Measurements from ENCODE around the gene TIMP2.
A peak's percentile ranks its signal among the peaks of the same experiment; 100 is the strongest.
"Not testable (repeated sequence)": the region's sequence is repeated elsewhere in the genome, so short reads cannot be mapped to it uniquely, and the experiment has no call there.

Gene TIMP2

DNA sequence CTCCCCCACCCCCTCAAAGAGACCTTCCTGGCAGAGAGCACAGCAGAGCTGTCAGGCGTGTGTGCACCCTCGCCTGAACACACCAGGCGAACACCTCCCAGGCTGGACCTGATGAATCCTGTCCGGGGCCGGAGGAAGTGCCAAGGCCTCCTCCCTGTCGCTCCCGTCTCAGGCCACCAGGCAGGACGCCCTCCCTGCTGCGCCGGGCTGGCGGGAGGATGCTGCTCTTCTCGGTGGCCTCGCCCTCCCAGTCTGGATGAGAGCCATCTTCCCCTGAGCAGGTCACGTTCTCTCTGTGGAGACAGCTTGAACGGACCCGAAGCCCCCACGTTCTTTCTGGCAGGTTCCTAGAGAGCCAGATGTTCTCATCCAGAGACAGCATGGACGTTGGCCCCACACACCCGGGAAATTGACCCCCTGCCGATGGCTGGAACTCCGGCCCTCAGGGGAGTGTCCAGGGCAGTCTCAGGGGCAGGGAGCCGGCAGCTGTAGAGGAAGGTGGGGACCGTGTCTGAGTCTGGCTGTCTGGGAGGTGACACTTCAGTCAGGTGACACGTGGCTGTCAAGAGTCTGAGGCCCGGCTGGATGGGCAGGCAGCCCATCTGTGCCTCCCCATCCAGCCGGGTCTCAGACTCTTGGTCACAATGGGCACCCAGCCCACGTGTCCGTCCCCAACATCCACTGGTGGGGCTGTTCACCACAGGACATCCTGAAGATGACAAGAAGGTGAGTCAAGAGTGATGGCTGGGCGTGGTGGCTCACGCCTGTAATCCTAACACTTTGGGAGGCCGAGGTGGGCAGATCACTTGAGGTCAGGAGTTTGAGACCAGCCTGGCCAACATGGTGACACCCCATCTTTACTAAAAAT lies 5.0 kb upstream of the TIMP2 start:
- DNase-seq (ENCODE audit: low spot score), result no peak

DNA sequence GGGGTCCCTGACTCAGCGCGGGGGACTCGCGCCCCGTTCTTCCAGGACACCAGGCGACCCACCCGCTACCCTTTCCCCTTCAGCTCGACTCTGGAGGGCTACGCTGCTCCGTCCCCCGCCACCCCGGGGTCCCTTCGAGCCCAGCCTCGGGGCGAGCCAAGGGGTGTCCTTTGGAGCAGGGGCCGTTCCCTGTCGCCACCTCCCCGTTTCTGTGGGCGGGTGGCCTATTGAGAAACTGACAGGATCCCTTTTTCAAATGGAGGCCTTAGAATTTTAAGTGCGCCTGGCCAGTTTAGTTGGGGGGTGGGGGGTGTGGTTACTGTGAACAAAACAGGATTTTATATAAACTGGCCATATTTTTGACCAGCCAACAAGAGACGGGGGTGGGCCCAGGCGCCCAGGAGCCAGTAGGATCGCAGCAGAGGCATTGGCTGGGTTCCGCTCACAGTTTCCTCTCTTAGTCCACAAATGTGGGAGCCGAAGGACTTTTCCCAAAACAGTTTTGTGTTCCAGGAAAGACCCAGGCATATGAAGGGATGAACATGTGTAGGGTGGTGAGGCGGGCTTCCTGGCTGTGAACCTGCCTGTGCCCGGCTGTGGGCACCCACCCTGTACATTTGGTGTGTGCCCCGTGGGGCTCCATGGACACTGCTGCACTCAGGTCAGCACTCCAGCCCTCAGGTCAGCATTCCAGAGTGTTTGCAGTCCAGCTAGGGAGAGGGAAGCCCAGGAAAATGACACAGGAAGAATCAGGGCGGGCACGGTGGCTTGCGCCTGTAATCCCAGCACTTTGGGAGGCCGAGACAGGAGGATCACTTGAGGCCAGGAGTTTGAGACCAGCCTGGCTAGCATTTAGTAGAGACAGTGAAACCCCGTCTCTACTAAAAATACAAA lies 722 bp upstream of the TIMP2 start:
- DNase-seq (ENCODE audit: low spot score), result peak; percentile 73

DNA sequence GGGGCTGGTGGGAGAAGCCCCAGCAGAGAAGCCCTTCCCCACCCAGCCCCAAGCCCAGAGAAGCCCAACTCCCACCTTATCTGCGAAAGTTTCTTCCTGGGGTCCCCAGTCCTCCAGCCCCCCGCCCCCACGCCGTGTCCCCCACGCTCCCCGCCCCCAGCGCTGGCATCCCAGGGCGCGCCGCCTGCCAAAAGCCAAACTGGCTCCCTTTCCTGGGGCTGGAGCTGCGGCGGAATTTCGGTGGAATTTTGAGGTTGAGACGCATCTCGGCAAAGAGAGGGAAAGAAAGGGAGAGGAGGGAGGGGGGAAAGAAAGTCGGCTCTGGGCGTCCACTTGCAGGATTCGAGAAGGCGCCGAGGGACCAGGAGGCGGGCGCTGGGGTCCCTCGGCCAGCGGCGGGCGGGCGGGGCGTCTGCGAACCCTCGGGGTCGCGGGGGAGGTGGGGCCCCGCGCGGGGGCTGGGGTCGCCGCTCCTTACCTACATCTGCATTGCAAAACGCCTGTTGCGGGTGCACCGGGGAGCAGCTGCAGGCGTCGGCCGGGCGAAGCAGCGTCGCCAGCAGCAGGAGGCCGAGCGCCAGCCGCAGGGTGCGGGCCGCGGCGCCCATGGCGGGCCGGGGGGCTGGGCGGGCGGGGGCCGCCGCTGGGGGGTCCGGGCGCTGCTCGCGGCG lies 571 bp downstream of the TIMP2 start:
- no peak for DNase-seq (ENCODE audit: low spot score)

DNA sequence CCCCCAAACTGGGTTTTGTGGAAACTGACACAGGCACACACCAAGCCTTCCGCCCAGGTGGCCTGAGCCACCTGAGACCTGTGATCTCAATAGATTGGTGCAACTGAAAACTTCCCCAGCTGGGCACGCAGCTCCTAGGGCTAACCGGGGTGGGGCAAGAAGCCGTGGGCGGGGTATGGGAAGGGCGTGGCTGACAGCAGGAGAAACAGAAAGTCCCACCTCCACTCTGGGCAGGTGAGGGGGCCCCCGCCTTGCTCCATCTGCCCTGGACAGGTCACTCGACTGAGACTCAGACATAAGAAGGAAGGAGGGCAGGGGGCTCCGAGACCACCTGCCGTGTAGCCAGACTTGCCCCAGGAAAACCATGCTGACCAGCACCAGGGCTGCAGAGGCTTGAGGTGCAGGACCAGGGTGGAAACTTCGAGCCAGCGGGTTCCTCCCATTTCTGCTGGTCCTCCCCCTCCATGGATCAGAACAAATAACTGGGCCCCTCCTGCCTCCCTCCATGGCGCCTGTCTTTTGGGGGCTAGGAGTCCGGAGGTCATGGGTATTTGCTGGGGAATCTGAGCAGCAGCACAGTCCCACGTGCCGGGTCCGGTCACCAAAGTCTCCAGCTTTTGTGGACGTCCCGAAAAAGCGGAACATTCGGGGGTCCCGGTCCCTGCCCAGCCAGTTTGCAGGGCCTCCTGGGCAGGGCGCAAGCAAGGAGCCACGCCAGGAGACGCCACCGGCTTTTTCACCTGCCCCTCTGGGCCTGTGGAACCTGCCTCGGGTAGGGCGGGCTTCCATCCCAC lies 1.3 kb downstream of the TIMP2 start:
- DNase-seq (ENCODE audit: low spot score), result peak; percentile 68

DNA sequence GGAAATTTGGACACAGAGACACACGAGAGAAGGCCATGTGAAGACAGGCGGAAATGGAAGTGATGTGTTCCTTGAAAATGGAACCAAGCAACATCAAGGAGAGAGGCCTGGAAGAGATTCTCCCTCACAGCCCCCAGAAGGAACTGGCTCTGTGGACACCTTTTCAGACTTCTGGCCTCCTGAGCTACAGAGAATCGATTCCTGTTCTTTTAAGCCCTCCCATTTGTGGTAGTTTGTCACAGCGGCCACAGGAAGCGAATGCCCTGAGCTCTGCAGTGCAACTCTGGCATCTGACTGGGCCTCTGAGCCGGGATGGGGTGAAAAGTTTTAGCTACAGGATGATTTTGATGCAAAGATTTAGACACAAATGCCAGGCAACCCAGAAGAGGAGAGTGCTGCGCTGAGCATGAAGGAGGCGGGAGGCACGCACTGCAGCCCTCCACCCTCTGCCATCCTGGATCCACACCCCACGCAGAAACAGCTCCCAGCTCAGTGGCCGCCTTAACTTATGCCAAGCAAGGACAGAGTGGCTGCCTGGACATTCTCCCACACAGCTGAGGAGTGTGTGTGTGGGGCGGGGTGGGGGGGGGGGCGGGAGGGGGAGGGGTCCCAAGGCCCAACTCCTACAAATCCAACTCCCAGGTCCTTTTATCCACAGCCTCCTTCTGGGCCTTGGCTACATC lies 2.2 kb downstream of the TIMP2 start:
- DNase-seq (ENCODE audit: low spot score), result no peak

- no peak for DNase-seq (ENCODE audit: low spot score)
Observed at GRCh38 chr17:78921437-78921971, 3.7 kb downstream of the TIMP2 start.

DNA sequence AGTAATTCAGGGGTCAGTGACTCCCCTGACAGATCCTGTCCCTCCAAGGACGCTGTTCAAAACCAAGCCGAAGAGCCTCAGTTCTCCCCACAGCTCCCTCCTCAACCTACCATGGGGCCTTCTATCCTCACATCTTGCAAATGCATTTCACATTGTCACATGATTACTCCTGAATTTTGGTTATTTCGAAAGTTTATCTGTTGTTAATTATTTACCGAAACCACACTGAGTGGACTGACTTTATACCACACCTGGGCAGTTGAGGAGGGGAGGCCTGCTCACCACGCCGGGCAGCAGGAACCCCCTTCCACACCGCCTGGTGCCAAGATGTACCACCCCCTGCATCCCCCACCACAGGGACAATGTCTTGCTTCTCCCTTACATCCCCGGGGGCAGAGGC lies 4.7 kb downstream of the TIMP2 start:
- no peak for DNase-seq (ENCODE audit: low spot score)

- DNase-seq (ENCODE audit: low spot score), result no peak
Observed at GRCh38 chr17:78919861-78920450, 5.2 kb downstream of the TIMP2 start.

- no peak for DNase-seq (ENCODE audit: low spot score)
Observed at GRCh38 chr17:78918979-78919378, 6.2 kb downstream of the TIMP2 start.

DNA sequence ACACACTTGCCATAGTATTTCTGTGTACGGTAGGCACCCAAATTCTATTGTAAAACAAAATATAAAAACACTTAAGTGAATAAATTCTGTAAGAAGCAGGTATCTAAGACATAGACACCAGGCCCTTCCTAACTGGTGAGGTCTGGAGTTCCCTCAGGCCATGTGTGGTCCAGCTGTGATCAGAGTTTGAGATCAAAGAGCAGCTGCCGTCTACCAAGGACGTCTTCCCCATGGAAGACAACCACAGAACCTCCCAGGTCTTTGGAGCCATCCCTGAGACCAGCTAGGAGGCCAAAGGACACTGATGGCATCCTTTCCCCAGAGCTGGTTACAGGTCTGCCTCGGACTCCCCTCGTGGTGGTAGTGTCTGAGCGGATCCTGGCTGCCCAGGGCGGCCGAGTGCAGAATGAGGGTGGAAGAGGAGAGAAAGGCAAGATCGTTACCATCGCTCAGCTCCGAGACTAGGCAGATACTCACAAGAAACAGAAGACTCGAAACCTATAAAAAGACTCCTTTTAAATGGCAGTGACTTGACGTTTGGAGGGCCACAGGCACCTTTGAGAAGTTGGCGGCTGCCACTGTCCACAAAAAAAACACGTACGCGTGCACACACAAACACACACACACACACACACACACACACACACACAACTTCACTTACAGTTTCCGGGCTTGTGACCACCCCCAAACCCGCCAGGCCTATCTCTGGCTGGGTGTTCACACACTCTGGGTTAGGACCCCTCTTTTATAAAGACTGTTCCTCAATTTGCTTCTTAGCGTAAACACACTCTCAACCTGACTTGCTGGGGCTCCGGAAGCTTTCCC lies 7.5 kb downstream of the TIMP2 start:
- no peak for DNase-seq (ENCODE audit: low spot score)

DNA sequence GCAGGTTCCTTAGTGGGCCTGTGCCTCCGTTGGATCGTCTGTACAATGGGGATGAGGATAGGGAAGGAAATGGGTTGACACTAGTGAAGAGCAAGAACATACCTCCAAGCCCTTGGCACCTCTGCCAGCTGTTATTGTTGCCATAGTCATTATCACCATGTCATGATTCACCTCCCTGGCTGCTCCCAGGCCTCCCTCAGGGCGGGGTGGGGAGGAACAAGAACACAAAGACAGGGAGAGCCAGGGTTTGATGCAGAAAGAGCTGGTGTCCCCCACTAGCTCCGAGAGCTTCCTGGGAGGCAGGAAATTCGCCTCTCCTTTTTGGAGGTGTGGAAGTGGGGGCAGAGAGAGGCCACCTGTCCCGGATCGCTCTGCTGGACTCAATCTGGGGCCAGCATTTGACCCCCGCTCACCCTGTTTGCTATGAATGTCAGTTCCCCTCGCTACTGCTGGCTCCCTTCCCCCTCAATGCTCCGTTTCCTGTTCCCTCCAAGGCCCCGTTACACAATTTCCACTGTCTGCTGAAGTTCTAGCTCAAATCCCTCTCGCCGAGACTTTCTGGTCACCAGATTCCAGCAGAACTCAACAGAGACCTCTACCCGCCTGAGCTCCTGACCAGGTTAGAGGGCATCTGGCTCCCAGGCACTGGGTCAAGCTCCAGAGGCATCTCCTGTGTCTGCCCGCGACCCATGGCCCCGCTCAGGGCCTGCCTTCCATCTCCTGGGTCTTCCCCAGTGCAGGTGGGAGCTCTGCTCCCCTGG lies 9.1 kb downstream of the TIMP2 start:
- DNase-seq (ENCODE audit: low spot score), result no peak

DNA sequence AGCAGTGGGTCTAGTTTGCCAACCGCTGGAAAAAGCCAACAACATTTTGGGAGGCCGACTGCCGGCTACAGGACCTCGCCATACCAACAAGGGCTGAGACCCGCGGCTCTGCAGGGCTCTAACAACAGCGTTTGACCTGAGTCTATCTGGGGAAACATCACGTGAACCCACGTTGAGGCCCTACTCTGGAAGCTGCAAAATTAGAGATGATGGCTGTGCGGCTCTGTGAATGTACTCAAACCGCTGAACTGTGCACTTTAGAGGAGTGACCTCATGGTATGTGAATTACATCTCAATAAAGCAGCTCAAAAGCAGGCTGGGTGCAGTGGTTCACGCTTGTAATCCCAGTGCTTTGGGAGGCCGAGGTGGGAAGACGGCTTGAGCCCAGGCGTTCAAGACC lies 12.1 kb downstream of the TIMP2 start:
- DNase-seq (ENCODE audit: low spot score), result no peak

- DNase-seq (ENCODE audit: low spot score), result no peak
Observed at GRCh38 chr17:78912082-78912481, 13.1 kb downstream of the TIMP2 start.

DNA sequence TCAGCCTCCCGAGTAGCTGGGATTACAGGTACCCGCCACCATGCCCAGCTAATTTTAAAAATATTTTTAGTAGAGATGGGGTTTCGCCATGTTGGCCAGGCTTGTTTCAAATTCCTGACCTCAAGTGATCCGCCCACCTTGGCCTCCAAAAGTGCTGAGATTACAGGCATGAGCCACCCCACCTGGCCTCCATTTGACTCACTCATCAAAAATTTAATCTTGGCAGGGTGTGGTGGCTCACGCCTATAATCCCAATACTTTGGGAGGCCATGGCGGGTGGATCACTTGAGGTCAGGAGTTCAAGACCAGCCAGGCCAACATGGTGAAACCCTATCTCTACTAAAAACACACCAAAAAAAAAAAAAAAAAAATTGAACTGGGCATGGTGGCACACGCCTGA lies 13.6 kb downstream of the TIMP2 start:
- not testable (repeated sequence) for DNase-seq (ENCODE audit: low spot score)

- DNase-seq (ENCODE audit: low spot score), result no peak
Observed at GRCh38 chr17:78910497-78911284, 14.5 kb downstream of the TIMP2 start.

GRCh38 chr17:78908426-78908825 lies 16.8 kb downstream of the TIMP2 start:
- no peak for DNase-seq (ENCODE audit: low spot score)

DNA sequence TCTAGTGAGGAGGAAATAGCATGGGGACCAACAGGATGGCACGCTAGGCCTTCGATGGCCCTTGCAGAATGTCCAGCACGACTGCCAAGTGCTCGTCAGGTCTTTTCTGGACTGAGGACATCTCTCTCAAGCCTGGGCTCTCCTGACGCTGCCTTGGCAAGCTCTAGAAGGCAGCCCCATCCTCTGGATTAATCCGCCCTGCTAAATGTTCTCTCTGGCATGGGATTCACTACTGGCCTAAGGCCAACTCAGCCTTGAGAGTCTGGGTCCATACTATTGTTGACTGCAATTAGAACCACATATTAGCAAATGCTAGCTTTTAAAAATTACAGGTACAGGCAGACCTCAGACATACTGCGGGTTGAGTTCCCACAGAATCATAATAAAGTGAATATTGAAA lies 19.6 kb downstream of the TIMP2 start:
- DNase-seq (ENCODE audit: low spot score), result no peak

- no peak for DNase-seq (ENCODE audit: low spot score)
Observed at GRCh38 chr17:78905116-78905515, 20.1 kb downstream of the TIMP2 start.
